ENCODE data around the gene DIP2C.
"Not testable (repeated sequence)": the region's sequence is repeated elsewhere in the genome, so short reads cannot be mapped to it uniquely, and the experiment has no call there.

DIP2C gene

DNA sequence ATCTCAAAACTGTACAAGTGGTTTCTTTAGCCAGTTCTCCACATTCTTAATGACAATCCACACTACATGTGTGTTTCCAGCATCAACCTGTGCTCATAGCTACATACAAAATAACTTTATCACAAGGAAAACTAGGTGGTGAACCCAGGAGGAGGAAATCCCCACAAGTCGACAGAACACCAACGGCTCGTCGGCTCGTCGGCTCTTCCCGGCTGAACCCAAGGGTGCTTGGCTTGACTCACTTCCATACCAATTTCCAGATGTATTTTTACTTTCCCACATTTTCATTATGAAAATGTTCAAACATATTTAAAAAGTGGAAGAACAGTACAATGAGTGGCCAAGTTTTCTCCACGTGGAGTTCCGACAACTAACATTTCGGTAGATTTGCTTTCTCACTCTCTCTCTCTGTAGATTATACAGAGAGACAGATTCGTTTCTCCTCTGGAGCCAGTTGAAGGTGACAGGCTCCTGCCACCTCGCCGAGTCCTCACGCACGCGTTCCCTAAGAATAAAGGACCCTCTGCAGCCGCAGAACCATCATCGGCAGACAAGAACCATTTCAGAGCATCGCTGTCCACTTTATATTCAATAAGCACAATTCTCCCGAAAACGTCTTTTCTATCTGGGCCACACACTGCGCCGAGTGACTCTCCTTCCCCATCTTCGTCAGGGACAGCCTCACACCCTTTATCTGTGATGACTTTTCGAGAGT, 53.3 kb downstream of the DIP2C start:
- H3K4me3 ChIP-seq (replicated peaks; ENCODE audit: low read depth, low read length) = no peak overlapping the region
- no peak for DNase-seq (ENCODE audit: low read depth)
- TF ChIP-seq, protein P1, sequence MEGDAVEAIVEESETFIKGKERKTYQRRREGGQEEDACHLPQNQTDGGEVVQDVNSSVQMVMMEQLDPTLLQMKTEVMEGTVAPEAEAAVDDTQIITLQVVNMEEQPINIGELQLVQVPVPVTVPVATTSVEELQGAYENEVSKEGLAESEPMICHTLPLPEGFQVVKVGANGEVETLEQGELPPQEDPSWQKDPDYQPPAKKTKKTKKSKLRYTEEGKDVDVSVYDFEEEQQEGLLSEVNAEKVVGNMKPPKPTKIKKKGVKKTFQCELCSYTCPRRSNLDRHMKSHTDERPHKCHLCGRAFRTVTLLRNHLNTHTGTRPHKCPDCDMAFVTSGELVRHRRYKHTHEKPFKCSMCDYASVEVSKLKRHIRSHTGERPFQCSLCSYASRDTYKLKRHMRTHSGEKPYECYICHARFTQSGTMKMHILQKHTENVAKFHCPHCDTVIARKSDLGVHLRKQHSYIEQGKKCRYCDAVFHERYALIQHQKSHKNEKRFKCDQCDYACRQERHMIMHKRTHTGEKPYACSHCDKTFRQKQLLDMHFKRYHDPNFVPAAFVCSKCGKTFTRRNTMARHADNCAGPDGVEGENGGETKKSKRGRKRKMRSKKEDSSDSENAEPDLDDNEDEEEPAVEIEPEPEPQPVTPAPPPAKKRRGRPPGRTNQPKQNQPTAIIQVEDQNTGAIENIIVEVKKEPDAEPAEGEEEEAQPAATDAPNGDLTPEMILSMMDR (IDR thresholded peaks at IDR 0.05; ENCODE audit: low read length, missing control alignments) = no peak

DNA sequence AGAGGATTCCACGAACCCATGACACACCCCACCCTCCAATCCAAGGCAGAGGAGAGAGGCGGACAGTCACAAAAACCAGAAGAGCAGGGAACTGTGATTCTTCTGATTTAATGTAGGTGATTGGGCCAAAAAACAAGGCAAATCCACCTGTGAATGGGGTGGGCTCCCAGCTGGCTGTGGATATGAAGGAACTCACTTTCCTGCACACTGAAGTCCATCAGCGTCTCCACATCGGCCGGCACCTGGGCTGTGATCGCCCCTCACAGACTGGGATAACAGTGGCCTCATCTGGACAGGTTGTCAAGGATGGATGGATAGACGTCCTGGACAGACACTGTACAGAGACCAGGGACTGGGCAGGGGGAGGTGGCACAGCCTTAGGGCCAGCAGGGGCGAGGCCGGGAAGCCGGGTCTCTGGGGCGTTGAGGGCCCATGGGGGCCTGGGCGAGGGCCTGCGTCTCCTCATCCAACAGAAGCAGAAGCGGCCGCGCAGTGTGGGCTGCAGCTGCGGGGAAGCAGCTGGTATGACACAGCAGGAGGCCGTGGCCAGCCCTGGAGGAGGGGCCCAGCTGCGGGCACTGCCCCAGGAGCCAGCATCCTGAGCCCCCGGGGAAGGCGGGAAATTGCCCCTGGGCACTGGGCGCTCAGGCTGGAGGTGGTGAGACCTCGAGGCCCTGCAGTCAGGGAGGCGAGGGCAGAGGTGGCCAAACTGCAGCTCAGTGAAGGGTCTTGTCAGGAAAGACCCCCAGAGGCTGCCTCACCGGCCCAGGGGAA, 54.2 kb downstream of the DIP2C start:
- TF ChIP-seq, protein P1 (IDR thresholded peaks at IDR 0.05; ENCODE audit: low read length, missing control alignments) = no peak
- DNase-seq (ENCODE audit: low read depth) = no peak
- H3K4me3 ChIP-seq (replicated peaks; ENCODE audit: low read depth, low read length) = no peak overlapping the region

DNA sequence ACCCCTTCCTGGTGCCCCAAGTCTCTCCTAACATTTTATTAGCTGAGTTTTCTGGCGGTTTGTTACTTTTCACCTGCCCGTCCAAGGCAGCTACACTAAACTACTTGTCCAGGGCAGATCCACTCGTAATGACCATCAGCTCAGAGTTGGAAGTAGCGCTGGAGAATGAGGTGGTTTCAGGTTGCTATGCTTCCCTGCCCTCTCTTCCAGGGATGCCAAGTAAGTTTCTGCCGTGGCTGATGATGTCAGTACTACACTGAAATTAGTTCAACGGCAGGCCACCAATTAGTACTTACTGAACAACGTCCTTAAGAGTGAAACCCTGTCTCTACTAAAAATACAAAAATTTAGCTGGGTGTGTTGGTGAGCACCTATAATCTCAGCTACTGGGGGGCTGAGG, 55.2 kb downstream of the DIP2C start:
- no peak for DNase-seq (ENCODE audit: low read depth)
- TF ChIP-seq, protein P1 (IDR thresholded peaks at IDR 0.05; ENCODE audit: low read length, missing control alignments) = no peak
- H3K4me3 ChIP-seq (replicated peaks; ENCODE audit: low read depth, low read length) = no peak overlapping the region

DNA sequence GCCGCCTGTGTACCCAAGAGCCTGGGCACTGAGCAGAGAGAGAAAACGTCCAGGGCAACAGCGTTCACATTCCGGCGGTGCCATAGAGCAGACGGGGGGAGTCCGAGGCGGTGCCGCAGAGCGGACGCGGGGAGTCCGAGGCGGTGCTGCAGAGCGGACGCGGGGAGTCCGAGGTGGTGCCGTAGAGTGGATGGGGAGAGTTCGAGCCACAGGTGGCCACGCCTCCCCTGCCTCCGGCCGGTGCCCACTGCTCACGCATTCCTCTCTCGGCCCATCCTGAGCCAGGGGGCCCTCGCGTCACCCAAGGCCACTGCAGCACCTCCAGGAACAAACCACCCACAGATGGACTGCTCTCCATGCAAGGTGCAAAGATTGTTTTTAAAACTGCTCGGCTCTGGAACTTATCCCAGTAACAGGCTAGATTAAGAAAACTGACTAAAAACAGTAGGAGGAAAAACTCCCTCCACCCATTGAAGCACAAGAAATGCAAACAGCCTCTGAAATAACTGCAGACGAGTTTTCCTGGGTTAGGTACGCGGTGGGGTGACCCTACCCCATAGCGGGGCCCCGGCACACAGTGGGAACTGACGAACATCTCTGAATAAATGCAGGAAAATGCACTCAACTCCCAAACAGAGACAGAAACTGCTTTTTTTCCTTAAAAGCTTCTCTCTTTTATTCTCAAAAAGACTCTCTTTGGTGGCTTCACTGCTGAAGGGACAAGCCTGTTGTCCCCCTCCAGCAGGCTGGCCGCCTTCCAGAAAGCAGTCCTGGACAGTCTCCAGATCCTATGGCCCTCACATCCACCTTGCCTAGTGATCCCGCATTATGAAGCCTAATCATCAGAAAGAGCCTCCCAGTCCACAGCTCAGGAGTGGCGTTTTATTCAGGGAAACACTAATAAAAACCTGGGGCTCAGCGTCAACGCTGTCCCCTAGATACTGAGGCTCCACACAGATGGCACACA, 55.9 kb downstream of the DIP2C start:
- TF ChIP-seq, protein P1 (IDR thresholded peaks at IDR 0.05; ENCODE audit: low read length, missing control alignments) = no peak
- H3K4me3 ChIP-seq (replicated peaks; ENCODE audit: low read depth, low read length) = no peak overlapping the region

DNA sequence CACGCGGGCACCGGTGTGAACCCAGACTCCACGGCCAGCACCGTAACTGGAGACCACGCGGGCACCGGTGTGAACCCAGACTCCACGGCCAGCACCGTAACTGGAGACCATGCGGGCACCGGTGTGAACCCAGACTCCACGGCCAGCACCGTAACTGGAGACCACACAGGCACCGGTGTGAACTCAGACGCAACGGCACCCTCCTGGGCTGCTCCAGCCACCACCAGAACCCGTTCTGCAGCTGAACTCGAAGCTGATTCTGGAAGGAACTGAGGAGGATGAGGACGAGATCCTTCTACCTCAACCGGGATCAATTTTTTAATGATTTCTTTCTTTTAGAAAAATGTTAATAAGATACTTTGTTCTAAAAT, 56.7 kb downstream of the DIP2C start:
- not testable (repeated sequence) for H3K4me3 ChIP-seq (replicated peaks; ENCODE audit: low read depth, low read length); DNase-seq (ENCODE audit: low read depth)

More for the DNA sequence above, 55.9 kb downstream of the DIP2C start:
- DNase-seq (ENCODE audit: low read depth) = no peak

DNA sequence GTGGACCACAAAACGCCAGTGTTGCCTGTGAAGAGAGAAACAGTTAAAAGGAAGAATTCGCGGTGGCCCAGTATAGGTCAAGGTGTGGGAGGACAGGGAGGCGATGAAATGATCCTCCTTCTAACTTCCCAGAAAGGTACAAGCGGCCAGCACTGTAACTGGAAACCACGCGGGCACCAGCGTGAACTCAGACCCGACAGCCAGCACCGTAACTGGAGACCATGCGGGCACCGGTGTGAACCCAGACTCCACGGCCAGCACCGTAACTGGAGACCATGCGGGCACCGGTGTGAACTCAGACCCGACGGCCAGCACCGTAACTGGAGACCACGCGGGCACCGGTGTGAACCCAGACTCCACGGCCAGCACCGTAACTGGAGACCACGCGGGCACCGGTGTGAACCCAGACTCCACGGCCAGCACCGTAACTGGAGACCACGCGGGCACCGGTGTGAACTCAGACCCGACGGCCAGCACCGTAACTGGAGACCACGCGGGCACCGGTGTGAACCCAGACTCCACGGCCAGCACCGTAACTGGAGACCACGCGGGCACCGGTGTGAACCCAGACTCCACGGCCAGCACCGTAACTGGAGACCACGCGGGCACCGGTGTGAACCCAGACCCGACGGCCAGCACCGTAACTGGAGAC, 57.2 kb downstream of the DIP2C start:
- not testable (repeated sequence) for DNase-seq (ENCODE audit: low read depth); H3K4me3 ChIP-seq (replicated peaks; ENCODE audit: low read depth, low read length)

DNA sequence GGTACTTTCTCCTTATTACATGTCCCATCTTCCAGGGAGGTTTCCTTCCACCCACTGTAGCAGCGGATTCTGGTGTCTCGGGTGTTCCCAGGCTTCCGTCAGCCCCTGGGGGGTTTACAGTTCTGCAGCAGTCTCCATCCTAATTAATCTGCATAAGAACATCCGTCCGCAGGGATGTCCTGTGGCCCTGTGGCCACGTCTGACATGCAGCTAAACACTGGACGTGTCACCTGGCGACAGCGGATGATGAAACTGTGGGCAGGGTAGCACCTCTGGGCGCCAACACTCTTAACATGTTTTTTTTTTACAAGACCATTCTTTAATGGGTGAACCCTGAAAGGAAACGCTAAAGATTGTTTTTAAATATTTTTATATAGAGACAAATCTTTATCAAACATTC, 58.2 kb downstream of the DIP2C start:
- TF ChIP-seq, protein P1 (IDR thresholded peaks at IDR 0.05; ENCODE audit: low read length, missing control alignments) = no peak
- no peak for DNase-seq (ENCODE audit: low read depth)
- H3K4me3 ChIP-seq (replicated peaks; ENCODE audit: low read depth, low read length) = no peak overlapping the region

Measured in fibroblast of pulmonary artery (primary cell).